Panc1 (cell line): ENCODE results near the gene SLC16A1. TPM values are rescaled to one million over a fixed set of nuclear protein-coding genes. Genes with fewer than 3 reads are reported as not detected.

Experiments used
- ATAC-seq: fragments of 200-7000 bp; cut with Tn5 transposase; 2 replicates; pipeline ENCODE4 v1.9.1; 2020; ENCODE audit warnings: mild to moderate bottlenecking, moderate library complexity
- BruUV-seq: library from RNA; stranded (reverse); fragments of 400-500 nt; replicated peaks from 2 replicates; lab custom pipeline; 2021; lab: Mats Ljungman, UMichigan
- CTCF ChIA-PET: fragments of 300-600 bp; sonication (Branson Sonifier 250); formaldehyde crosslinking; loops from one replicate; lab custom pipeline; 2022; ENCODE audit warnings: antibody characterized with exemption; lab: Charles Lee
- POLR2A ChIA-PET: fragments of 300-600 bp; sonication (Branson Sonifier 250); formaldehyde crosslinking; loops from one replicate; lab custom pipeline; 2022; ENCODE audit warnings: antibody characterized with exemption; lab: Charles Lee
- DNase-seq: peaks from one replicate; pipeline ENCODE4 v3.0.0-alpha.2; 2010; ENCODE audit warnings: low read depth, low spot score
- H3K27ac ChIP-seq: 2 replicates; pipeline ENCODE4 v1.5.1; 2011; ENCODE audit warnings: mild to moderate bottlenecking, low read length, inconsistent platforms
- H3K27me3 ChIP-seq: fragments of 200-500 bp; sonication (Bioruptor generic); 2 replicates; pipeline ENCODE4 v1.6.0; 2014; ENCODE audit warnings: low read length, inconsistent platforms; ENCODE audit not compliant: control insufficient read depth, insufficient read depth
- H3K36me3 ChIP-seq: fragments of 200-500 bp; sonication (Bioruptor generic); 2 replicates; pipeline ENCODE4 v1.5.1; 2014; ENCODE audit warnings: inconsistent platforms, mild to moderate bottlenecking, low read length, moderate library complexity; ENCODE audit not compliant: control insufficient read depth, insufficient read depth
- H3K4me1 ChIP-seq: 2 replicates; pipeline ENCODE4 v1.5.1; 2011; ENCODE audit warnings: inconsistent platforms, mild to moderate bottlenecking, low read length, moderate library complexity; ENCODE audit not compliant: control insufficient read depth, insufficient read depth
- H3K4me3 ChIP-seq, 2 experiments: 2 replicates each; pipeline ENCODE4 v1.5.1; 2011 to 2012; ENCODE audit warnings: low read depth in 2 of 2, low read length in 2 of 2, mild to moderate bottlenecking in 2 of 2, inconsistent platforms in 1 of 2, moderate library complexity in 1 of 2
- H3K9me3 ChIP-seq: fragments of 200-500 bp; sonication (Bioruptor generic); 2 replicates; pipeline ENCODE4 v1.5.1; 2014; ENCODE audit warnings: low read depth, mild to moderate bottlenecking, inconsistent platforms, low read length, moderate library complexity; ENCODE audit not compliant: control insufficient read depth, insufficient read depth
- CTCF ChIP-seq: fragments of 450-650 bp; IDR thresholded peaks from 2 replicates; pipeline ENCODE4 v1.5.1; 2017; ENCODE audit warnings: mild to moderate bottlenecking
- POLR2AphosphoS5 ChIP-seq: IDR thresholded peaks from 2 replicates; pipeline ENCODE4 v1.6.1; 2012; ENCODE audit warnings: mild to moderate bottlenecking, low read depth, low read length, moderate library complexity
- REST ChIP-seq, 2 experiments: IDR thresholded peaks; 2 replicates each; pipeline ENCODE4 v1.6.1; 2011 to 2012; ENCODE audit warnings: low read depth in 2 of 2, control low read depth in 1 of 2, low read length in 1 of 2, mild to moderate bottlenecking in 1 of 2, moderate library complexity in 1 of 2; ENCODE audit not compliant: insufficient read depth in 1 of 2
- SIN3A ChIP-seq: IDR thresholded peaks from 2 replicates; pipeline ENCODE4 v1.6.1; 2012; ENCODE audit warnings: low read depth, mild to moderate bottlenecking, low read length, moderate library complexity, borderline replicate concordance; ENCODE audit not compliant: insufficient read depth
- TCF7L2 ChIP-seq: IDR thresholded peaks from 2 replicates; pipeline ENCODE4 v1.6.1; 2011; ENCODE audit warnings: mild to moderate bottlenecking, low read depth, low read length, inconsistent platforms
- in situ Hi-C: cut with HindIII; loops from 2 replicates; pipeline ENCODE4 v1.10.0; 2016; ENCODE audit warnings: low sequenced_read_pairs, low pct_unique_long_range_greater_than_20kb
- intact Hi-C: fragments of 100-400 bp; cut with micrococcal nuclease; formaldehyde crosslinking; loops from one replicate; pipeline ENCODE4 v1.10.0; 2022; ENCODE audit not compliant: unreplicated experiment
- total RNA-seq: library from RNA; stranded (reverse); gene quantifications from one replicate; pipeline ENCODE4 v1.2.1, GENCODE V29; 2021; ENCODE audit not compliant: unreplicated experiment

Gene SLC16A1
- total RNA-seq, 1 experiment from 2014 or later, result 51.5 TPM

GRCh38 chr1:112923959-112924349, 32.0 kb downstream of the SLC16A1 start:
- TF ChIP-seq TCF7L2 (no peak), CTCF (no peak), SIN3A (no peak), POLR2AphosphoS5 (no peak)
- H3K27me3 ChIP-seq, result no peaks in the 10 kb centered on the region
- in situ Hi-C loops, result no loop called here

GRCh38 chr1:112923234-112923958, 32.6 kb downstream of the SLC16A1 start:
- no peak overlapping the region for H3K4me3 ChIP-seq
- no peak overlapping the region for H3K27ac ChIP-seq
- ATAC-seq (no peak), DNase-seq (no peak)
- ChIA-PET POLR2A (no interaction called here), CTCF (no interaction called here)
- TF ChIP-seq TCF7L2 (no peak), POLR2AphosphoS5 (no peak), REST (IDR thresholded peaks at IDR 0.05; ENCODE audit: insufficient read depth in 1 of 2, low read depth in 2 of 2, low read length in 1 of 2) (no peak), CTCF (no peak)
- in situ Hi-C loops, result no loop called here
- peaks cover 2% of the 10 kb centered on the region; the same call in 1 of the 2 replicates for H3K36me3 ChIP-seq
- BruUV-seq, result no TSS peak
- no peaks in the 10 kb centered on the region for H3K4me1 ChIP-seq
- no peaks in the 10 kb centered on the region for H3K9me3 ChIP-seq
- no peaks in the 10 kb centered on the region for H3K27me3 ChIP-seq
- intact Hi-C loops, result no loop called here

More at GRCh38 chr1:112923959-112924349, 32.0 kb downstream of the SLC16A1 start:
- Histone ChIP-seq H3K9me3 (no peaks in the 10 kb centered on the region), H3K4me1 (no peaks in the 10 kb centered on the region), H3K36me3 (peaks cover 2% of the 10 kb centered on the region; the same call in 1 of the 2 replicates), H3K4me3 (no peak overlapping the region), H3K27ac (no peak overlapping the region)
- no TSS peak for BruUV-seq
- ChIA-PET POLR2A (no interaction called here), CTCF (no interaction called here)
- intact Hi-C loops, result no loop called here
- ATAC-seq (no peak), DNase-seq (no peak)
